SK-N-SH treated with all-trans-retinoic acid at 6 μM for 48 hours (cell line): ENCODE results near the gene CDK5RAP3.
A peak's percentile ranks its signal among the peaks of the same experiment; 100 is the strongest.

Experiments
- ATAC-seq: fragments of 200-7000 bp; cut with Tn5 transposase; 3 replicates; pipeline ENCODE4 v1.9.1; 2020; ENCODE audit warnings: mild to moderate bottlenecking, moderate library complexity
- ARNTL ChIP-seq: fragments of 450-650 bp; formaldehyde crosslinking; IDR thresholded peaks from 2 replicates; pipeline ENCODE4 v1.5.0; 2020; ENCODE audit warnings: low read depth, mild to moderate bottlenecking, moderate library complexity, borderline replicate concordance
- BACH2 ChIP-seq: fragments of 250-450 bp; sonication (Bioruptor Pico); IDR thresholded peaks from 2 replicates; pipeline ENCODE4 v1.9.0; 2021; ENCODE audit warnings: mild to moderate bottlenecking, borderline replicate concordance
- CREB5 ChIP-seq: fragments of 250-450 bp; sonication (Bioruptor Pico); IDR thresholded peaks from 2 replicates; pipeline ENCODE4 v1.5.1; 2020; ENCODE audit warnings: low read depth, mild to moderate bottlenecking, moderate library complexity
- CSDC2 ChIP-seq: fragments of 250-450 bp; sonication (Bioruptor Pico); IDR thresholded peaks from 2 replicates; pipeline ENCODE4 v1.5.0; 2020; ENCODE audit warnings: mild to moderate bottlenecking, moderate library complexity
- CSRNP3 ChIP-seq: fragments of 250-450 bp; sonication (Bioruptor Pico); IDR thresholded peaks from 2 replicates; pipeline ENCODE4 v1.5.1; 2021; ENCODE audit warnings: mild to moderate bottlenecking, moderate library complexity
- ESRRG ChIP-seq: fragments of 250-450 bp; sonication (Bioruptor Pico); IDR thresholded peaks from 2 replicates; pipeline ENCODE4 v1.6.1; 2021; ENCODE audit warnings: mild to moderate bottlenecking
- GLIS3 ChIP-seq: fragments of 250-450 bp; sonication (Bioruptor Pico); IDR thresholded peaks from 2 replicates; pipeline ENCODE4 v1.5.0; 2020; ENCODE audit warnings: mild to moderate bottlenecking, moderate library complexity
- ISL1 ChIP-seq: fragments of 250-450 bp; sonication (Bioruptor Pico); IDR thresholded peaks from 2 replicates; pipeline ENCODE4 v2.1.2; 2022; ENCODE audit warnings: mild to moderate bottlenecking, moderate library complexity
- OSR1 ChIP-seq: fragments of 250-450 bp; sonication (Bioruptor Pico); IDR thresholded peaks from 2 replicates; pipeline ENCODE4 v1.8.0; 2022; ENCODE audit warnings: moderate library complexity, mild to moderate bottlenecking, inconsistent platforms
- PATZ1 ChIP-seq: fragments of 250-450 bp; sonication (Bioruptor Pico); IDR thresholded peaks from 2 replicates; pipeline ENCODE4 v1.8.0; 2020; ENCODE audit warnings: mild to moderate bottlenecking, moderate library complexity, borderline replicate concordance
- POU6F1 ChIP-seq: fragments of 250-450 bp; sonication (Bioruptor Pico); IDR thresholded peaks from 2 replicates; pipeline ENCODE4 v1.8.0; 2021; ENCODE audit warnings: low read depth, mild to moderate bottlenecking, moderate library complexity, borderline replicate concordance
- PPARA ChIP-seq: fragments of 250-450 bp; sonication (Bioruptor Pico); IDR thresholded peaks from 2 replicates; pipeline ENCODE4 v1.5.0; 2020; ENCODE audit warnings: mild to moderate bottlenecking, borderline replicate concordance
- RARB ChIP-seq: fragments of 250-450 bp; sonication (Bioruptor Pico); IDR thresholded peaks from 2 replicates; pipeline ENCODE4 v1.8.0; 2021; ENCODE audit warnings: mild to moderate bottlenecking, moderate library complexity
- SNAI2 ChIP-seq: fragments of 250-450 bp; sonication (Bioruptor Pico); IDR thresholded peaks from 2 replicates; pipeline ENCODE4 v1.5.0; 2020; ENCODE audit warnings: mild to moderate bottlenecking, moderate library complexity
- TCF4 ChIP-seq: fragments of 250-450 bp; sonication (Bioruptor Pico); IDR thresholded peaks from 2 replicates; pipeline ENCODE4 v1.8.0; 2021; ENCODE audit warnings: mild to moderate bottlenecking, moderate library complexity, borderline replicate concordance
- TOX ChIP-seq: fragments of 250-450 bp; sonication (Bioruptor Pico); IDR thresholded peaks from 2 replicates; pipeline ENCODE4 v1.8.0; 2021; ENCODE audit warnings: mild to moderate bottlenecking, moderate library complexity, borderline replicate concordance
- TSHZ2 ChIP-seq: fragments of 250-450 bp; sonication (Bioruptor Pico); IDR thresholded peaks from 2 replicates; pipeline ENCODE4 v1.5.0; 2020; ENCODE audit warnings: mild to moderate bottlenecking, moderate library complexity
- ZC3H10 ChIP-seq: fragments of 250-450 bp; sonication (Bioruptor Pico); IDR thresholded peaks from 2 replicates; pipeline ENCODE4 v1.5.1; 2021; ENCODE audit warnings: mild to moderate bottlenecking, moderate library complexity
- ZFP3 ChIP-seq: fragments of 250-450 bp; sonication (Bioruptor Pico); IDR thresholded peaks from 2 replicates; pipeline ENCODE4 v1.5.0; 2020; ENCODE audit warnings: mild to moderate bottlenecking, moderate library complexity
- ZFP30 ChIP-seq: fragments of 450-650 bp; formaldehyde crosslinking; IDR thresholded peaks from 2 replicates; pipeline ENCODE4 v1.5.0; 2022; ENCODE audit warnings: mild to moderate bottlenecking, moderate library complexity
- ZNF565 ChIP-seq: fragments of 450-650 bp; formaldehyde crosslinking; conservative IDR thresholded peaks from 2 replicates; pipeline ENCODE4 v1.5.0; 2020; ENCODE audit warnings: low read depth, mild to moderate bottlenecking, moderate library complexity
- ZNF70 ChIP-seq: fragments of 450-650 bp; formaldehyde crosslinking; IDR thresholded peaks from 2 replicates; pipeline ENCODE4 v1.5.0; 2020; ENCODE audit warnings: mild to moderate bottlenecking, moderate library complexity
- ZNF8 ChIP-seq: fragments of 450-650 bp; formaldehyde crosslinking; IDR thresholded peaks from 2 replicates; pipeline ENCODE4 v1.5.0; 2020; ENCODE audit warnings: mild to moderate bottlenecking, moderate library complexity

The CDK5RAP3 gene

GRCh38 chr17:47970725-47971499 is at the start of gene CDK5RAP3:
CDK5RAP3 (plus strand) TSS chr17:47971113; CDS start chr17:47971147, 34 bp downstream.
- TF ChIP-seq PPARA (no peak), CREB5 (no peak), PATZ1 (CRISPR knock-in tag) (0 out of 2 replicates have a peak, but pooled peaks have one; percentile 50), ZNF8 (CRISPR knock-in tag) (peak; percentile 43; the same call in 1 of the 2 replicates), CSRNP3 (CRISPR knock-in tag) (peak; percentile 67; the same call in 1 of the 2 replicates), ZFP3 (CRISPR knock-in tag) (peak; percentile 85), CSDC2 (CRISPR knock-in tag) (peak; percentile 90; the same call in 1 of the 2 replicates), TSHZ2 (CRISPR knock-in tag) (peak; percentile 78), TOX (CRISPR knock-in tag) (no peak), POU6F1 (no peak), ZNF565 (CRISPR knock-in tag) (0 out of 2 replicates have a peak, but pooled peaks have one; percentile 10), ZNF70 (CRISPR knock-in tag) (no peak), ESRRG (no peak), ZC3H10 (CRISPR knock-in tag) (no peak), OSR1 (CRISPR knock-in tag) (no peak), ZFP30 (CRISPR knock-in tag) (no peak), ARNTL (CRISPR knock-in tag) (no peak), RARB (no peak), ISL1 (CRISPR knock-in tag) (no peak), BACH2 (CRISPR knock-in tag) (peak; percentile 68; the same call in 1 of the 2 replicates), SNAI2 (peak; percentile 41; the same call in 1 of the 2 replicates), TCF4 (CRISPR knock-in tag) (peak; percentile 19; the same call in 1 of the 2 replicates), GLIS3 (CRISPR knock-in tag) (0 out of 2 replicates have a peak, but pooled peaks have one; percentile 70)
- ATAC-seq, result peak; percentile 99
